ENCODE data around the gene TGOLN2. TPM values are rescaled to one million over a fixed set of nuclear protein-coding genes. Genes with fewer than 3 reads are reported as not detected.
A peak's percentile ranks its signal among the peaks of the same experiment; 100 is the strongest.

The TGOLN2 gene
- total and polyA plus RNA-seq, 2 of the 13 experiments (the other 11 are each of a cell fraction or from before 2014, with no cell fraction given) = 99.6 to 155 TPM

GRCh38 chr2:85324639-85325465 lies 2.9 kb downstream of the TGOLN2 start (continued):
- peak; percentile 66 for TF ChIP-seq ZMYM4 (CRISPR knock-in tag; IDR thresholded peaks at IDR 0.05)
- peak; percentile 88 for TF ChIP-seq SALL1 (CRISPR knock-in tag; IDR thresholded peaks at IDR 0.05)
- no peak for TF ChIP-seq HHEX (CRISPR knock-in tag; IDR thresholded peaks at IDR 0.05)
- no peak; the same call in 1 of the 2 replicates for TF ChIP-seq HMG20B (CRISPR knock-in tag; conservative IDR thresholded peaks at IDR 0.05)
- TF ChIP-seq ZKSCAN5 (CRISPR knock-in tag; IDR thresholded peaks at IDR 0.05) = no peak
- TF ChIP-seq RFX1 (IDR thresholded peaks at IDR 0.05) = no peak
- no peak for TF ChIP-seq HIVEP1 (CRISPR knock-in tag; IDR thresholded peaks at IDR 0.05)
- TF ChIP-seq ZFX (CRISPR knock-in tag; IDR thresholded peaks at IDR 0.05; ENCODE audit: low read depth) = peak; percentile 28; the same call in 1 of the 2 replicates
- TF ChIP-seq SALL2 (CRISPR knock-in tag; IDR thresholded peaks at IDR 0.05) = 0 out of 2 replicates have a peak, but pooled peaks have one; percentile 12
- TF ChIP-seq HNRNPL (IDR thresholded peaks at IDR 0.05; ENCODE audit: low read depth, low read length) = no peak
- peak; percentile 77; the same call in 1 of the 2 replicates for TF ChIP-seq ZNF644 (CRISPR knock-in tag; IDR thresholded peaks at IDR 0.05; ENCODE audit: low read depth)
- no peak for TF ChIP-seq MXD1 (CRISPR knock-in tag; IDR thresholded peaks at IDR 0.05)
- TF ChIP-seq KDM4B (CRISPR knock-in tag; IDR thresholded peaks at IDR 0.05) = no peak; the same call in none of the 2 replicates
- TF ChIP-seq ZSCAN29 (CRISPR knock-in tag; conservative IDR thresholded peaks at IDR 0.05) = no peak
- TF ChIP-seq BCL6 (CRISPR knock-in tag; IDR thresholded peaks at IDR 0.05) = peak; percentile 99
- TF ChIP-seq PHF21A (CRISPR knock-in tag; IDR thresholded peaks at IDR 0.05) = peak; percentile 92
- peak; percentile 79 for TF ChIP-seq PITX1 (CRISPR knock-in tag; IDR thresholded peaks at IDR 0.05)
- TF ChIP-seq ZSCAN5A (CRISPR knock-in tag; IDR thresholded peaks at IDR 0.05; ENCODE audit: borderline replicate concordance) = peak; percentile 68; the same call in 1 of the 2 replicates
- peak; percentile 26; the same call in 1 of the 2 replicates for TF ChIP-seq ZFY (CRISPR knock-in tag; IDR thresholded peaks at IDR 0.05)
- 0 out of 2 replicates have a peak, but pooled peaks have one; percentile 50 for TF ChIP-seq THAP7 (CRISPR knock-in tag; IDR thresholded peaks at IDR 0.05)
- peak; percentile 92; the same call in 1 of the 2 replicates for TF ChIP-seq ZKSCAN8 (CRISPR knock-in tag; IDR thresholded peaks at IDR 0.05; ENCODE audit: borderline replicate concordance)
- TF ChIP-seq SSRP1 (CRISPR knock-in tag; IDR thresholded peaks at IDR 0.05) = 0 out of 2 replicates have a peak, but pooled peaks have one; percentile 42
- no peak for TF ChIP-seq HNRNPH1 (optimal IDR thresholded peaks at IDR 0.05; ENCODE audit: low read depth, low read length)
- peak; percentile 12; the same call in 1 of the 2 replicates for TF ChIP-seq HOXD1 (CRISPR knock-in tag; IDR thresholded peaks at IDR 0.05)
- TF ChIP-seq ZNF775 (CRISPR knock-in tag; IDR thresholded peaks at IDR 0.05; ENCODE audit: borderline replicate concordance) = no peak
- no peak for TF ChIP-seq RBM39 (IDR thresholded peaks at IDR 0.05; ENCODE audit: low read depth, low read length, poor library complexity, severe bottlenecking)
- TF ChIP-seq ZNF484 (CRISPR knock-in tag; IDR thresholded peaks at IDR 0.05; ENCODE audit: borderline replicate concordance, low read depth) = no peak
- TF ChIP-seq ZNF121 (CRISPR knock-in tag; IDR thresholded peaks at IDR 0.05) = no peak
- no peak; the same call in 1 of the 2 replicates for TF ChIP-seq ZNF460 (CRISPR knock-in tag; IDR thresholded peaks at IDR 0.05; ENCODE audit: borderline replicate concordance)

Measured in HepG2 (cell line).